Measurements from ENCODE around the gene OR1I1.
"Not testable (repeated sequence)": the region's sequence is repeated elsewhere in the genome, so short reads cannot be mapped to it uniquely, and the experiment has no call there.

- TF ChIP-seq CTCF, POLR2A (IDR thresholded peaks at IDR 0.05): not testable (repeated sequence)
Observed at GRCh38 chr19:15070386-15070785, 11.6 kb upstream of the OR1I1 start.

Data from testis (tissue), 2 donors.